H9 (cell line): ENCODE results near the gene IQCC. TPM values are rescaled to one million over a fixed set of nuclear protein-coding genes. Genes with fewer than 3 reads are reported as not detected.

Experiments
- DNase-seq: peaks from one replicate; pipeline ENCODE4 v3.0.0-alpha.2; 2017
- H2AFZ ChIP-seq: one replicate; pipeline ENCODE4 v1.6.1; 2013; ENCODE audit warnings: mild to moderate bottlenecking, low read length, control low read depth, moderate library complexity
- H2AK5ac ChIP-seq: 2 replicates; pipeline ENCODE4 v1.6.1; 2013; ENCODE audit warnings: low read length, control low read depth, mixed read lengths; ENCODE audit not compliant: insufficient read length
- H2BK120ac ChIP-seq: one replicate; pipeline ENCODE4 v1.6.1; 2013; ENCODE audit warnings: low read depth, mild to moderate bottlenecking, low read length, control low read depth, inconsistent platforms; ENCODE audit not compliant: poor library complexity, severe bottlenecking
- H2BK12ac ChIP-seq: 2 replicates; pipeline ENCODE4 v1.6.1; 2013; ENCODE audit warnings: low read length, control low read depth, mixed read lengths, low read depth; ENCODE audit not compliant: insufficient read length
- H2BK15ac ChIP-seq: 2 replicates; pipeline ENCODE4 v1.6.1; 2013; ENCODE audit warnings: low read depth, low read length, control low read depth
- H2BK20ac ChIP-seq: one replicate; pipeline ENCODE4 v1.6.1; 2013; ENCODE audit warnings: low read depth, mild to moderate bottlenecking, low read length, control low read depth, inconsistent platforms; ENCODE audit not compliant: poor library complexity, severe bottlenecking
- H2BK5ac ChIP-seq: 2 replicates; pipeline ENCODE4 v1.6.1; 2013; ENCODE audit warnings: low read length, control low read depth, mixed read lengths; ENCODE audit not compliant: insufficient read length
- H3K14ac ChIP-seq: 2 replicates; pipeline ENCODE4 v1.6.1; 2013; ENCODE audit warnings: low read length, control low read depth; ENCODE audit not compliant: insufficient read depth
- H3K18ac ChIP-seq: 2 replicates; pipeline ENCODE4 v1.6.1; 2013; ENCODE audit warnings: low read depth, mild to moderate bottlenecking, mixed read lengths, low read length, control low read depth; ENCODE audit not compliant: insufficient read length
- H3K23ac ChIP-seq: 2 replicates; pipeline ENCODE4 v1.6.1; 2013; ENCODE audit warnings: low read length, control low read depth, mixed read lengths, low read depth; ENCODE audit not compliant: insufficient read length
- H3K23me2 ChIP-seq: 2 replicates; pipeline ENCODE4 v1.6.1; 2013; ENCODE audit warnings: low read depth, mild to moderate bottlenecking, mixed read lengths, low read length, control low read depth; ENCODE audit not compliant: insufficient read length, poor library complexity, severe bottlenecking
- H3K27ac ChIP-seq: 2 replicates; pipeline ENCODE4 v1.5.1; 2013; ENCODE audit warnings: low read length, control low read depth, mixed read lengths, low read depth; ENCODE audit not compliant: insufficient read length
- H3K27me3 ChIP-seq: 2 replicates; pipeline ENCODE4 v1.6.1; 2013; ENCODE audit warnings: low read length, control low read depth, inconsistent platforms; ENCODE audit not compliant: insufficient read depth
- H3K4ac ChIP-seq: 2 replicates; pipeline ENCODE4 v1.6.1; 2013; ENCODE audit warnings: low read depth, mild to moderate bottlenecking, control low read depth, inconsistent platforms, low read length, moderate library complexity
- H3K4me1 ChIP-seq: 2 replicates; pipeline ENCODE4 v1.6.1; 2013; ENCODE audit warnings: low read length, control low read depth, inconsistent platforms; ENCODE audit not compliant: insufficient read depth
- H3K4me2 ChIP-seq: 2 replicates; pipeline ENCODE4 v1.6.1; 2013; ENCODE audit warnings: low read length, control low read depth, mixed read lengths; ENCODE audit not compliant: insufficient read length, insufficient read depth
- H3K56ac ChIP-seq: 2 replicates; pipeline ENCODE4 v1.6.1; 2013; ENCODE audit warnings: low read depth, mild to moderate bottlenecking, mixed read lengths, low read length, control low read depth; ENCODE audit not compliant: insufficient read length
- H3K79me1 ChIP-seq: 2 replicates; pipeline ENCODE4 v1.6.1; 2013; ENCODE audit warnings: low read depth, mild to moderate bottlenecking, moderate library complexity, low read length, control low read depth, inconsistent platforms; ENCODE audit not compliant: insufficient read depth, poor library complexity, severe bottlenecking
- H3K79me2 ChIP-seq: 2 replicates; pipeline ENCODE4 v1.6.1; 2013; ENCODE audit warnings: low read length, control low read depth, inconsistent platforms; ENCODE audit not compliant: insufficient read depth
- H3K9ac ChIP-seq: 2 replicates; pipeline ENCODE4 v1.6.1; 2013; ENCODE audit warnings: low read length, control low read depth, mixed read lengths; ENCODE audit not compliant: insufficient read length; ENCODE audit errors: extremely low read depth
- H3K9me3 ChIP-seq: one replicate; pipeline ENCODE4 v1.6.1; 2013; ENCODE audit warnings: low read depth, low read length, inconsistent platforms; ENCODE audit not compliant: control insufficient read depth
- H3T11ph ChIP-seq: one replicate; pipeline ENCODE4 v1.6.1; 2013; ENCODE audit warnings: mild to moderate bottlenecking, low read length, control low read depth, inconsistent platforms
- H4K20me1 ChIP-seq: one replicate; pipeline ENCODE4 v1.6.1; 2013; ENCODE audit not compliant: control insufficient read depth, insufficient read length, insufficient read depth
- H4K5ac ChIP-seq: 2 replicates; pipeline ENCODE4 v1.6.1; 2013; ENCODE audit warnings: low read depth, mild to moderate bottlenecking, mixed read lengths, low read length, control low read depth; ENCODE audit not compliant: insufficient read length
- H4K8ac ChIP-seq: replicated peaks from 2 replicates; pipeline ENCODE4 v1.6.1; 2013; ENCODE audit warnings: low read length, control low read depth, mixed read lengths, low read depth; ENCODE audit not compliant: insufficient read length
- H4K91ac ChIP-seq: 2 replicates; pipeline ENCODE4 v1.6.1; 2013; ENCODE audit warnings: low read depth, mild to moderate bottlenecking, moderate library complexity, mixed read lengths, low read length, control low read depth; ENCODE audit not compliant: insufficient read length
- H3K27ac Mint-ChIP-seq, 3 experiments: 2 replicates in 2 of 3; 3 replicates in 1 of 3; pipeline ENCODE4 v1.8.0; 2020 to 2021; ENCODE audit warnings: mixed read lengths in 3 of 3, mild to moderate bottlenecking in 1 of 3, moderate library complexity in 1 of 3
- H3K27me3 Mint-ChIP-seq: 2 replicates; pipeline ENCODE4 v1.8.0; 2021; ENCODE audit warnings: low read depth, mild to moderate bottlenecking, moderate library complexity, mixed read lengths
- H3K36me3 Mint-ChIP-seq, 3 experiments: 2 replicates in 2 of 3; 3 replicates in 1 of 3; pipeline ENCODE4 v1.8.0; 2020 to 2021; ENCODE audit warnings: low read depth in 3 of 3, mixed read lengths in 3 of 3; ENCODE audit not compliant: insufficient read depth in 1 of 3
- H3K4me1 Mint-ChIP-seq, 2 experiments: 2 replicates each; pipeline ENCODE4 v1.8.0; 2020; ENCODE audit warnings: mixed read lengths in 2 of 2
- H3K4me3 Mint-ChIP-seq, 2 experiments: 2 replicates in 1 of 2; 3 replicates in 1 of 2; pipeline ENCODE4 v1.8.0; 2020 to 2021; ENCODE audit warnings: mild to moderate bottlenecking in 2 of 2, mixed read lengths in 2 of 2, moderate library complexity in 1 of 2
- H3K9me3 Mint-ChIP-seq, 2 experiments: 2 replicates in 1 of 2; 3 replicates in 1 of 2; pipeline ENCODE4 v1.8.0; 2020; ENCODE audit warnings: mild to moderate bottlenecking in 2 of 2, mixed read lengths in 2 of 2, moderate library complexity in 1 of 2
- CTCF ChIP-seq: fragments of 200-600 bp; sonication (generic); conservative IDR thresholded peaks from 3 replicates; pipeline ENCODE4 v1.8.0; 2021; ENCODE audit warnings: antibody characterized with exemption, mild to moderate bottlenecking
- WGBS: extraction: QIAGEN DNeasy Blood & Tissue Kit; methylation state at CpG from one replicate; pipeline ENCODE4 v1.1.7; 2013; ENCODE audit warnings: missing lambda C conversion rate, low lambda C conversion rate, mixed read lengths; ENCODE audit not compliant: insufficient read length; ENCODE audit errors: extremely low coverage; 5-methylcytosine and 5-hydroxymethylcytosine counted together
- total RNA-seq: library from RNA; stranded (reverse); gene quantifications from 2 replicates; pipeline ENCODE4 v1.2.1, GENCODE V29; 2021

IQCC gene
- total RNA-seq, 1 experiment from 2014 or later: 5.3 TPM

GRCh38 chr1:32179193-32179442 lies 26.4 kb upstream of the IQCC start:
- no peak overlapping the region for H3K9ac ChIP-seq

More at GRCh38 chr1:32179193-32179442, 26.4 kb upstream of the IQCC start:
- H3K9me3 ChIP-seq: no peaks in the 10 kb centered on the region
- no peak overlapping the region for H3K27ac ChIP-seq
- peaks cover 28 to 33% of the 10 kb centered on the region in 2 experiments for H3K4me1 Mint-ChIP-seq
- no peak overlapping the region for H3K4ac ChIP-seq
- no peak overlapping the region for H2BK5ac ChIP-seq
- peak overlapping the region; percentile 86 to 92 for H3K4me3 Mint-ChIP-seq
- H2BK120ac ChIP-seq: no peak overlapping the region
- no peak overlapping the region for H2BK15ac ChIP-seq
- H3K4me2 ChIP-seq: peak overlapping the region; percentile 11
- no peaks in the 10 kb centered on the region for H3K27me3 Mint-ChIP-seq
- H3K79me2 ChIP-seq: peaks cover 4% of the 10 kb centered on the region; the same call in 1 of the 2 replicates
- no peak overlapping the region for H3K56ac ChIP-seq
- no peak overlapping the region for H3K14ac ChIP-seq
- H3K18ac ChIP-seq: no peak overlapping the region
- H2AFZ ChIP-seq: no peak overlapping the region
- no peaks in the 10 kb centered on the region for H4K20me1 ChIP-seq
- H3K36me3 Mint-ChIP-seq: peaks cover 27 to 54% (median 38%) of the 10 kb centered on the region in 3 experiments
- no peak overlapping the region for H3K23ac ChIP-seq
- no peak overlapping the region for H4K8ac ChIP-seq
- H3K27ac Mint-ChIP-seq: peak overlapping the region; percentile 72 to 90 (median 89); a peak in 6 of 7 replicates
- no peak for TF ChIP-seq CTCF
- whole genome bisulfite sequencing: no CpG with 5 or more reads among the region's 7 CpGs
- H4K91ac ChIP-seq: no peak overlapping the region
- H3K79me1 ChIP-seq: peaks cover 6% of the 10 kb centered on the region
- no peak for DNase-seq
- H4K5ac ChIP-seq: no peak overlapping the region
- no peaks in the 10 kb centered on the region for H3K9me3 Mint-ChIP-seq
- peaks cover 6% of the 10 kb centered on the region for H3K4me1 ChIP-seq
- no peak overlapping the region for H2AK5ac ChIP-seq
- H3K27me3 ChIP-seq: no peaks in the 10 kb centered on the region
- H3K23me2 ChIP-seq: peaks cover 7% of the 10 kb centered on the region
- H2BK20ac ChIP-seq: no peak overlapping the region
- no peak overlapping the region for H3T11ph ChIP-seq
- H2BK12ac ChIP-seq: no peak overlapping the region
